A549 (cell line): Measurements from ENCODE around the gene TMEM125. TPM values are rescaled to one million over a fixed set of nuclear protein-coding genes. Genes with fewer than 3 reads are reported as not detected.

ENCODE experiments used
- ATAC-seq, 2 experiments: fragments of 200-7000 bp in 1 of 2; fragments of >200 bp in 1 of 2; cut with Nextera tagmentation in 1 of 2; cut with Tn5 transposase in 1 of 2; 3 replicates each; pipeline versions ENCODE4 v1.8.0 to v1.9.1; 2018 to 2020; ENCODE audit warnings: mild to moderate bottlenecking in 1 of 2, moderate library complexity in 1 of 2
- CTCF ChIA-PET: fragments of 300-600 bp; sonication (Branson Sonifier 250); formaldehyde crosslinking; extraction: SDS; loops from one replicate; lab custom pipeline; 2021; ENCODE audit warnings: antibody characterized with exemption, inconsistent platforms; lab: Yijun Ruan, JAX
- POLR2A ChIA-PET: fragments of 350-600 bp; formaldehyde crosslinking; extraction: SDS; loops from one replicate; lab custom pipeline; 2021; ENCODE audit warnings: antibody characterized with exemption, inconsistent platforms; lab: Yijun Ruan, JAX
- DNase-seq, 2 experiments: peaks; one replicate each; pipeline versions ENCODE4 v3.0.0 to v3.0.0-alpha.2; 2011 to 2016; ENCODE audit warnings: low read depth in 1 of 2, low spot score in 1 of 2
- FAIRE-seq: peaks from 2 replicates; lab custom pipeline; 2011; peaks lifted over from hg19 to GRCh38; lab: Jason Lieb, UNC
- H3K27ac ChIP-seq, 2 experiments: fragments of >200 bp; sonication (Bioruptor Twin); formaldehyde crosslinking; 3 replicates each; pipeline ENCODE4 v1.5.1; 2016 to 2017
- H3K4me1 ChIP-seq: fragments of >200 bp; sonication (Bioruptor Twin); formaldehyde crosslinking; 3 replicates; pipeline ENCODE4 v1.6.1; 2016
- H3K4me2 ChIP-seq: fragments of >200 bp; sonication (Bioruptor Twin); formaldehyde crosslinking; 3 replicates; pipeline ENCODE4 v1.6.1; 2016
- H3K4me3 ChIP-seq: fragments of >200 bp; sonication (Bioruptor Twin); formaldehyde crosslinking; 3 replicates; pipeline ENCODE4 v1.5.1; 2016
- H3K9me3 ChIP-seq: fragments of >200 bp; sonication (Bioruptor Twin); formaldehyde crosslinking; 3 replicates; pipeline ENCODE4 v1.6.1; 2016
- CBX8 ChIP-seq: fragments of 200-600 bp; sonication (generic); IDR thresholded peaks from 2 replicates; pipeline ENCODE4 v1.6.1; 2016
- CEBPB ChIP-seq, 2 experiments: fragments of >200 bp in 1 of 2; sonication (Bioruptor Twin) in 1 of 2; formaldehyde crosslinking in 1 of 2; IDR thresholded peaks; 2 replicates each; pipeline ENCODE4 v1.6.1; 2012 to 2016
- CHD2 ChIP-seq: fragments of 150-350 bp; IDR thresholded peaks from 2 replicates; pipeline ENCODE4 v1.6.1; 2014; ENCODE audit warnings: low read length; ENCODE audit not compliant: partially characterized antibody
- CHD4 ChIP-seq: fragments of 200-600 bp; sonication (generic); IDR thresholded peaks from 2 replicates; pipeline ENCODE4 v1.6.1; 2016; ENCODE audit warnings: antibody characterized with exemption, mild to moderate bottlenecking, borderline replicate concordance
- EHF ChIP-seq: fragments of 250-450 bp; sonication (Bioruptor Pico); IDR thresholded peaks from 2 replicates; pipeline ENCODE4 v1.5.0; 2020; ENCODE audit warnings: mild to moderate bottlenecking
- EHMT2 ChIP-seq: fragments of 200-600 bp; sonication (generic); IDR thresholded peaks from 2 replicates; pipeline ENCODE4 v1.6.1; 2016; ENCODE audit warnings: antibody characterized with exemption, low read depth, mild to moderate bottlenecking, moderate library complexity
- FOSB ChIP-seq: fragments of 250-450 bp; sonication (Bioruptor Pico); IDR thresholded peaks from 2 replicates; pipeline ENCODE4 v1.5.0; 2020; ENCODE audit warnings: mild to moderate bottlenecking, moderate library complexity
- JUNB ChIP-seq: fragments of >200 bp; sonication (Bioruptor Twin); formaldehyde crosslinking; IDR thresholded peaks from 2 replicates; pipeline ENCODE4 v1.6.1; 2016
- KDM1A ChIP-seq: fragments of 200-600 bp; sonication (generic); IDR thresholded peaks from 2 replicates; pipeline ENCODE4 v1.6.1; 2016; ENCODE audit warnings: low read depth, mild to moderate bottlenecking
- MAZ ChIP-seq: fragments of 150-350 bp; IDR thresholded peaks from 2 replicates; pipeline ENCODE4 v1.6.1; 2014; ENCODE audit warnings: antibody characterized with exemption, low read depth, low read length, borderline replicate concordance
- MYC ChIP-seq: IDR thresholded peaks from 2 replicates; pipeline ENCODE4 v1.6.1; 2012; ENCODE audit warnings: mild to moderate bottlenecking, inconsistent platforms, low read length, improper control_type of control experiment, borderline replicate concordance
- NFE2L2 ChIP-seq: fragments of 150-350 bp; conservative IDR thresholded peaks from 2 replicates; pipeline ENCODE4 v1.6.1; 2014; ENCODE audit warnings: low read length
- PHF8 ChIP-seq: fragments of 200-600 bp; sonication (generic); IDR thresholded peaks from 2 replicates; pipeline ENCODE4 v1.6.1; 2016; ENCODE audit warnings: low read depth, mild to moderate bottlenecking, antibody characterized with exemption, moderate library complexity, borderline replicate concordance
- POLR2A ChIP-seq: IDR thresholded peaks from 2 replicates; pipeline ENCODE4 v1.6.1; 2012; ENCODE audit warnings: mild to moderate bottlenecking, low read length
- REST ChIP-seq: fragments of 200-600 bp; sonication (generic); IDR thresholded peaks from 2 replicates; pipeline ENCODE4 v1.6.1; 2016; ENCODE audit warnings: antibody characterized with exemption, mild to moderate bottlenecking, moderate library complexity
- SMC3 ChIP-seq: fragments of >200 bp; sonication (Bioruptor Twin); formaldehyde crosslinking; IDR thresholded peaks from 3 replicates; pipeline ENCODE4 v1.6.1; 2018; ENCODE audit warnings: inconsistent platforms
- SREBF2 ChIP-seq: fragments of 450-650 bp; IDR thresholded peaks from 2 replicates; pipeline ENCODE4 v1.6.1; 2014; ENCODE audit warnings: mild to moderate bottlenecking, moderate library complexity
- ZC3H11A ChIP-seq: fragments of 450-650 bp; IDR thresholded peaks from 2 replicates; pipeline ENCODE4 v1.6.1; 2014; ENCODE audit warnings: antibody characterized with exemption, mild to moderate bottlenecking
- ZFP36 ChIP-seq: fragments of 450-650 bp; IDR thresholded peaks from 2 replicates; pipeline ENCODE4 v1.6.1; 2014; ENCODE audit warnings: borderline replicate concordance; ENCODE audit not compliant: partially characterized antibody
- ZSCAN20 ChIP-seq: fragments of 250-450 bp; sonication (Bioruptor Pico); IDR thresholded peaks from 2 replicates; pipeline ENCODE4 v1.8.0; 2022; ENCODE audit warnings: mild to moderate bottlenecking, moderate library complexity
- WGBS: methylation state at CpG from one replicate; pipeline ENCODE4 v1.1.6; 2017; ENCODE audit errors: missing lambda C conversion rate; 5-methylcytosine and 5-hydroxymethylcytosine counted together
- polyA plus RNA-seq, 4 experiments: library from polyadenylated mRNA; depleted of rRNA in 3 of 4; stranded (reverse); fragments of >200 nt; fragmentation: RNase III in 1 of 4; extraction: RNeasy Plus Mini Kit Qiagen cat#74134 plus additional on column Dnase treatment in 1 of 4; gene quantifications; 2 replicates in 3 of 4; 3 replicates in 1 of 4; pipeline ENCODE4 v1.2.3, GENCODE V29; 2011 to 2017
- TF ChIP-seq, protein P1 (sequence below): fragments of >200 bp; sonication (Bioruptor Twin); formaldehyde crosslinking; IDR thresholded peaks from 2 replicates; pipeline ENCODE4 v1.6.1; 2016

The TMEM125 gene
- polyA plus RNA-seq, 2 of the 4 experiments (the other 2 are of a cell fraction), result not detected

DNA sequence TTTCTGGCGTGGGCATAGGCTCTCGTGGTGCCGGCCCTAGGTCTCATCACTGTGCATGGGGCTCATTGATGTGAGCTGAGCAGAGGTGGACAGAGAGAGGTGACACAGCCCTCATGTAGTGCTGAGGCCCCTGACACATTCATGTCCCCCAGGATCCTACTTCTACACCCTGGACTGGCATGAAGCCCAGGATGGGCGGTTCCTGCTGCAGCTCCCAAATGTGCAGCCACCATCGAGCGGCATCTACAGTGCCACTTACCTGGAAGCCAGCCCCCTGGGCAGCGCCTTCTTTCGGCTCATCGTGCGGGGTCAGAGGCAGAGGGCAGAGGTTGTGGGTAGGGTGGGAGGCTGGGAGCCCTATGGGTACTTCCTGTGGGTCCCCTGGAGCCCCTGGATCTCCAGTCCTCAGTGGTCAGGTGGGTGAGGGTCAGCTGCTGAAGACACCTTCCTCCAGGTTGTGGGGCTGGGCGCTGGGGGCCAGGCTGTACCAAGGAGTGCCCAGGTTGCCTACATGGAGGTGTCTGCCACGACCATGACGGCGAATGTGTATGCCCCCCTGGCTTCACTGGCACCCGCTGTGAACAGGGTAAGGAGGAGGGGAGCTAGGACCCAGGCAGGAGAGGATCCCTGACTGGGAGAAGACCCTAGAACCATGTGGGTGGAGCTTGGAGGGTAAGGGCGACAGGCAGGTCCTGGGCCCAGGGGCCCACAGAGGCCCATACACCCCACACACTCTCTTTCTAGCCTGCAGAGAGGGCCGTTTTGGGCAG is 37.1 kb downstream of the TMEM125 start:
- Histone ChIP-seq H3K27ac (no peak overlapping the region), H3K9me3 (no peaks in the 10 kb centered on the region), H3K4me1 (no peaks in the 10 kb centered on the region), H3K4me3 (no peak overlapping the region), H3K4me2 (no peak overlapping the region)
- POLR2A ChIA-PET, result no interaction called here
- CTCF ChIA-PET, result no interaction called here
- DNase-seq (no peak), ATAC-seq (no peak), FAIRE-seq (no peak)
- WGBS, result 81% methylated on average over 8 of the region's 17 CpGs
- TF ChIP-seq POLR2A, result no peak
- no peak for TF ChIP-seq REST

- ATAC-seq (no peak), FAIRE-seq (no peak), DNase-seq (no peak)
- Histone ChIP-seq H3K9me3 (no peaks in the 10 kb centered on the region), H3K4me3 (no peak overlapping the region), H3K4me1 (no peaks in the 10 kb centered on the region), H3K27ac (no peak overlapping the region), H3K4me2 (no peak overlapping the region)
- CTCF ChIA-PET, result no interaction called here
- POLR2A ChIA-PET, result no interaction called here
- WGBS, result 53% methylated on average over 5 of the region's 9 CpGs
- TF ChIP-seq KDM1A (no peak), MAZ (no peak), CHD4 (no peak), EHMT2 (no peak), MYC (no peak), CEBPB (IDR thresholded peaks at IDR 0.05) (no peak), REST (no peak), ZFP36 (no peak), CBX8 (no peak), NFE2L2 (no peak), SREBF2 (no peak), PHF8 (no peak), ZC3H11A (no peak), FOSB (CRISPR knock-in tag) (no peak), SMC3 (no peak), JUNB (no peak), CHD2 (no peak), ZSCAN20 (CRISPR knock-in tag) (no peak), EHF (CRISPR knock-in tag) (no peak)
- TF ChIP-seq, protein P1, sequence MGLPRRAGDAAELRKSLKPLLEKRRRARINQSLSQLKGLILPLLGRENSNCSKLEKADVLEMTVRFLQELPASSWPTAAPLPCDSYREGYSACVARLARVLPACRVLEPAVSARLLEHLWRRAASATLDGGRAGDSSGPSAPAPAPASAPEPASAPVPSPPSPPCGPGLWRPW, result no peak
These were observed 37.8 kb downstream of the TMEM125 start for GRCh38 chr1:43307458-43308158.
